GM19099 (cell line): ENCODE results near the gene MXI1.

Experiments
- POLR2A ChIP-seq: IDR thresholded peaks from 3 replicates; pipeline ENCODE4 v1.6.1; 2011; ENCODE audit warnings: low read depth; ENCODE audit not compliant: insufficient read length; ENCODE audit errors: extremely low read depth

Gene MXI1

GRCh38 chr10:110326351-110327032 lies 119.1 kb downstream of the MXI1 start:
- no peak for TF ChIP-seq POLR2A

DNA sequence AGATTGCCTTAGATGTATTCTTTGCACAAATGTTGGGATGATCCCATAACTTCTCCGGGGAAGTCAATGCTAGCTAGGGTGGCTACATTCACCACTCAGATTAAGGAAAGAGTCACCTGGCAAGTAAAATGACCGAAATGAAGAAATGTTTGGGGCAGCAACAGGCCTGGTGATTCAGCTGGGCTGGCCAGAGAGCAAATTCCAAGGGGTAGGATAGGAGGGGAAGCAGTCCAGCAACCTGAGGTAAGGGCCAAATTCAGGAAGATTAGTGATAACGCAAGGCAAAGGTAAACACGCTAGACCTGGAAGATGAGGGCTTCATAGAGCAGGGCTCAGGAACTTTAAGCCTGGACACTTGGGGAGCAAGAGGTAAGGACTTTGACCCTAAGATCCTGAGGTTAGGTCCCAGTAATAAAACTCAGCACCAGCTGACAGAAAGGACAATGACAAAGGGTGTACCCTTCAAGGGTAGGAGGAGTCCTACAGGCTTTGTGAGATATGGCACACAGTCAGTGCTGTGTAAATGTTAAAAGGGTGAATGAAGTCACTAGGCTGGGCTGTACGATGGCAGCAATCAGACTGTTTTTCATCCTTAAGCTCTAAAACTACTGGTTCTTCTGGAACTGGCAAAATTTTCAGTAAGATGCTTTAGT lies 120.0 kb downstream of the MXI1 start:
- no peak for TF ChIP-seq POLR2A

DNA sequence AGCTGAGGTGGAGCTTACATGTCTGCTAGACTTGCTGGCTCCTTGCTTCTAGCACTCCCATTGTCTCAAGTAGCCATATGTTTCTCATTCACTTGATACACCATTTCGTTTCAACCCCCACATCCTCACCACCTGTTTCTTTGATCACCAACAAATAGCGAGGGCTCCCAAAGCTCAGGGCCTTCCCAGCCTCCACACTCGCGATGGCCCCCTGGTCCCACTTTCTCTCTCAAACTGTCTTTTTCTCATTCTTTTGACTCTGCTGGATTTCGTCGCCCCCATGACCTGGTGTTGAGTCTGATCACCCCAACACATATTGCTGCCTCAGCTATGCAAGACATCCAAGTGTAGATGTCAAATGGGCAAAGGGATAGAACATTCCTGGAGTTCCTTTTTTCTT lies 123.3 kb downstream of the MXI1 start:
- no peak for TF ChIP-seq POLR2A

- TF ChIP-seq POLR2A: no peak
Observed at GRCh38 chr10:110334061-110334656, 126.8 kb downstream of the MXI1 start.

DNA sequence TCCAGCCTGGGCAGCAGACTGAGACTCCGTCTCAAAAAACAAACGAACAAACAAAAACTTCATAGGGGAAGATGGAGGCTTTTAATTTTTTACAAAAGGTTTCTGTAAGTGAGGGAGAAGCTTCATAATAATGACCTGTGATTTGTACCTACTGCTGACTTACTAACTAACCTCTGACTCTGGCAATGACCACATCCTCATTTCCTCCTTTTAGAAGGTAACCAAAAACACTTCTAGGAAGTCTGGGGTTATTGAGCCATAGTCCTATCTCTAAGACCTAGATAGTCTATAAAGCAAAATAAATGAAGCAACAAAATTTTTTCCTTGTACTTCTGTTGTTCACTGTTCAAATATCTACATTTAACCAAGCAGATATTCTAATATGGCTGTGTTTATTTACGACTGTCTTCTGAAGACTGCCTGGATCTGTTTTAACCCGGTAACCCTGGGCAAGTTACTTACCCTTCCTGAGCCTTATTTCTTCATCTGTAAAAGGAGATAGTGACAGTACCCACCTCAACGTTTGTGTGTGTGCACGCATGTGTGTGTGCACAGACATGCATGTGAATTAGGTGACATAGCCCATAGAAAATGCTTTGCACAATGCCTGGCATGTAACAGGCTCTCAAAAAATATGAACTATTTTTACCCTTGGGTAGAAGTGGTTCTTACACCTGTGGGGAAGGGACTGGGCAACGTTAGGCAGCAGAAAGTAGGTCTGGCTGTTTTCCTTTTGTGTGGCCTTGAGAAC lies 128.1 kb downstream of the MXI1 start:
- TF ChIP-seq POLR2A: no peak

DNA sequence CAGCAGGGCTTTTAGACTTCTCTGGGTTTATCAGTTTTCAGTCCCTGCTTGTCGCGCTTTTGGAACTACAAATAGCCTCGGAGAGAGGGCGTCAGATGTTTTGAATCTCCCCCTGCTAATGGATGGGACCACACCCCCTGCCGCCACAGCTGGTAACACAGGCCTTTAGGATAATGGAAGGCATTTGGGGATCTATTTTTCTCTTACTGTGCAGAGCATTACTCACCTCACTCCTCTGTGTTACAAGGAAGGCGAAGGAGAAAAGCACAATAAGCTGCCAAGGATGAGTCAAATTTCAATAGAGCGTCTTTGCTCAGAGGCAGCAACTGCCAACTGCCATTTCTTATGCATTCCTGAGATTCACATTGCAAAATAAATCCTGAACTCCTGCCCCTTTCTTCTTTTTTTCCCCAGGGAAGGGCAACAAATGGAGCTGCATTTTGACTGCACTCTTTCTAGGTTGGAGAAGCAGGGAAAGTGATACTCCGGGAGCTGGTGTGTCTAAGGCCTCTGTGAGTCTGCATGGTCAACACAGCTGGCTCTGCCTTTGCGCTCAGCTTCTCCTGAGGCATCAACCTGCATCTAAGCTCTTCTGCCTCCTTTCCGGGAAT lies 128.8 kb downstream of the MXI1 start:
- no peak for TF ChIP-seq POLR2A
